SK-N-SH treated with all-trans-retinoic acid at 6 μM for 48 hours (cell line): Measurements from ENCODE around the gene NAMPT.

Experiments
- ATAC-seq: fragments of 200-7000 bp; cut with Tn5 transposase; 3 replicates; pipeline ENCODE4 v1.9.1; 2020; ENCODE audit warnings: mild to moderate bottlenecking, moderate library complexity
- ARNTL ChIP-seq: fragments of 450-650 bp; formaldehyde crosslinking; IDR thresholded peaks from 2 replicates; pipeline ENCODE4 v1.5.0; 2020; ENCODE audit warnings: low read depth, mild to moderate bottlenecking, moderate library complexity, borderline replicate concordance
- BACH2 ChIP-seq: fragments of 250-450 bp; sonication (Bioruptor Pico); IDR thresholded peaks from 2 replicates; pipeline ENCODE4 v1.9.0; 2021; ENCODE audit warnings: mild to moderate bottlenecking, borderline replicate concordance
- CREB5 ChIP-seq: fragments of 250-450 bp; sonication (Bioruptor Pico); IDR thresholded peaks from 2 replicates; pipeline ENCODE4 v1.5.1; 2020; ENCODE audit warnings: low read depth, mild to moderate bottlenecking, moderate library complexity
- CSDC2 ChIP-seq: fragments of 250-450 bp; sonication (Bioruptor Pico); IDR thresholded peaks from 2 replicates; pipeline ENCODE4 v1.5.0; 2020; ENCODE audit warnings: mild to moderate bottlenecking, moderate library complexity
- ESRRG ChIP-seq: fragments of 250-450 bp; sonication (Bioruptor Pico); IDR thresholded peaks from 2 replicates; pipeline ENCODE4 v1.6.1; 2021; ENCODE audit warnings: mild to moderate bottlenecking
- GLIS3 ChIP-seq: fragments of 250-450 bp; sonication (Bioruptor Pico); IDR thresholded peaks from 2 replicates; pipeline ENCODE4 v1.5.0; 2020; ENCODE audit warnings: mild to moderate bottlenecking, moderate library complexity
- ISL1 ChIP-seq: fragments of 250-450 bp; sonication (Bioruptor Pico); IDR thresholded peaks from 2 replicates; pipeline ENCODE4 v2.1.2; 2022; ENCODE audit warnings: mild to moderate bottlenecking, moderate library complexity
- OSR1 ChIP-seq: fragments of 250-450 bp; sonication (Bioruptor Pico); IDR thresholded peaks from 2 replicates; pipeline ENCODE4 v1.8.0; 2022; ENCODE audit warnings: moderate library complexity, mild to moderate bottlenecking, inconsistent platforms
- PPARA ChIP-seq: fragments of 250-450 bp; sonication (Bioruptor Pico); IDR thresholded peaks from 2 replicates; pipeline ENCODE4 v1.5.0; 2020; ENCODE audit warnings: mild to moderate bottlenecking, borderline replicate concordance
- RARB ChIP-seq: fragments of 250-450 bp; sonication (Bioruptor Pico); IDR thresholded peaks from 2 replicates; pipeline ENCODE4 v1.8.0; 2021; ENCODE audit warnings: mild to moderate bottlenecking, moderate library complexity
- SNAI2 ChIP-seq: fragments of 250-450 bp; sonication (Bioruptor Pico); IDR thresholded peaks from 2 replicates; pipeline ENCODE4 v1.5.0; 2020; ENCODE audit warnings: mild to moderate bottlenecking, moderate library complexity
- TCF4 ChIP-seq: fragments of 250-450 bp; sonication (Bioruptor Pico); IDR thresholded peaks from 2 replicates; pipeline ENCODE4 v1.8.0; 2021; ENCODE audit warnings: mild to moderate bottlenecking, moderate library complexity, borderline replicate concordance
- TOX ChIP-seq: fragments of 250-450 bp; sonication (Bioruptor Pico); IDR thresholded peaks from 2 replicates; pipeline ENCODE4 v1.8.0; 2021; ENCODE audit warnings: mild to moderate bottlenecking, moderate library complexity, borderline replicate concordance
- ZFP3 ChIP-seq: fragments of 250-450 bp; sonication (Bioruptor Pico); IDR thresholded peaks from 2 replicates; pipeline ENCODE4 v1.5.0; 2020; ENCODE audit warnings: mild to moderate bottlenecking, moderate library complexity
- ZFP30 ChIP-seq: fragments of 450-650 bp; formaldehyde crosslinking; IDR thresholded peaks from 2 replicates; pipeline ENCODE4 v1.5.0; 2022; ENCODE audit warnings: mild to moderate bottlenecking, moderate library complexity
- ZNF565 ChIP-seq: fragments of 450-650 bp; formaldehyde crosslinking; conservative IDR thresholded peaks from 2 replicates; pipeline ENCODE4 v1.5.0; 2020; ENCODE audit warnings: low read depth, mild to moderate bottlenecking, moderate library complexity
- ZNF70 ChIP-seq: fragments of 450-650 bp; formaldehyde crosslinking; IDR thresholded peaks from 2 replicates; pipeline ENCODE4 v1.5.0; 2020; ENCODE audit warnings: mild to moderate bottlenecking, moderate library complexity
- ZNF8 ChIP-seq: fragments of 450-650 bp; formaldehyde crosslinking; IDR thresholded peaks from 2 replicates; pipeline ENCODE4 v1.5.0; 2020; ENCODE audit warnings: mild to moderate bottlenecking, moderate library complexity
- TF ChIP-seq, protein P1 (sequence below): fragments of 250-450 bp; sonication (Bioruptor Pico); IDR thresholded peaks from 2 replicates; pipeline ENCODE4 v1.5.0; 2020; ENCODE audit warnings: mild to moderate bottlenecking, moderate library complexity
- TF ChIP-seq, protein P2 (sequence below): fragments of 250-450 bp; sonication (Bioruptor Pico); IDR thresholded peaks from 2 replicates; pipeline ENCODE4 v1.8.0; 2020; ENCODE audit warnings: mild to moderate bottlenecking, moderate library complexity, borderline replicate concordance
- TF ChIP-seq, protein P3 (sequence below): fragments of 250-450 bp; sonication (Bioruptor Pico); IDR thresholded peaks from 2 replicates; pipeline ENCODE4 v1.5.1; 2021; ENCODE audit warnings: mild to moderate bottlenecking, moderate library complexity
- TF ChIP-seq, protein P4 (sequence below): fragments of 250-450 bp; sonication (Bioruptor Pico); IDR thresholded peaks from 2 replicates; pipeline ENCODE4 v1.8.0; 2021; ENCODE audit warnings: low read depth, mild to moderate bottlenecking, moderate library complexity, borderline replicate concordance

Gene NAMPT

DNA sequence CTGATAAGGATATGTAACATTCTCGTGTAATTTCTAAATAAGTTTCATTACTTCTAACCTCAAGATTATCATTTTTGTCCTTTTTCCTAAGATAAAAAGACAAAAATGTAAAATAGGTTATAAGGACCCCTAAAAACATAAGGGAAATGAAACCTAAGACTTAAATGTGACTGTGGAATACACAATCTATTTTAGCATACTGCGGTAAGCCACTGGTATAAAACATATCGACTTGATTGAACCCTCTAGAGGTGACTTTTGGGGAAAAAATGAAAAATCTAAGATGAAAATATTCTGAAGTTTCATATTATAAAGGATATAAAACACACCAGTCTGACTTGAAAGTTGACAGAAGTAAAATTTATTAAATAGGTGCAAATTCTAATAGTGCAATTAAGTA is 1.9 kb downstream of the NAMPT start (continued):
- no peak for TF ChIP-seq CREB5 (CRISPR knock-in tag)

DNA sequence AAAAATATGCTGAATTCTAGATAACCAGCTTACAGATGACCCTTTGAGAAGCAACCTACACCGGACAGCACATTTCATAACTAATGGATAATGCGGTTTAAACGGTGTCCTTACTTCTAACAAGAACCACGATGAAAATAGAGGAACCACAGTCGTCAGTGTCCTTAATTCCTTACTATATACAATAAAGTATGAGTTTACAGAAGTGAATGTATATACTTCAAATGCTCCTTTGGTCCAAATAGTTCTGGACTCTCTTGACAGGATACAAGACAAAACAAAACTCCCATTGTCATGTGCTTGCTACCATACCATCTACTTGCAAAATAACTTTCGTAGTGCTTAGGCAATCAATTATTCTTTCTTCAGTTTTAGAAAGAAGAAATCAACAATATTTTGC is 2.4 kb downstream of the NAMPT start:
- no peak for TF ChIP-seq RARB (CRISPR knock-in tag)
- TF ChIP-seq PPARA (CRISPR knock-in tag), result no peak
- TF ChIP-seq ZNF565 (CRISPR knock-in tag), result no peak
- TF ChIP-seq SNAI2 (CRISPR knock-in tag), result no peak
- TF ChIP-seq ISL1 (CRISPR knock-in tag), result no peak
- TF ChIP-seq TOX (CRISPR knock-in tag), result no peak
- no peak for ATAC-seq

- TF ChIP-seq SNAI2 (CRISPR knock-in tag), result no peak
- TF ChIP-seq, protein P1, sequence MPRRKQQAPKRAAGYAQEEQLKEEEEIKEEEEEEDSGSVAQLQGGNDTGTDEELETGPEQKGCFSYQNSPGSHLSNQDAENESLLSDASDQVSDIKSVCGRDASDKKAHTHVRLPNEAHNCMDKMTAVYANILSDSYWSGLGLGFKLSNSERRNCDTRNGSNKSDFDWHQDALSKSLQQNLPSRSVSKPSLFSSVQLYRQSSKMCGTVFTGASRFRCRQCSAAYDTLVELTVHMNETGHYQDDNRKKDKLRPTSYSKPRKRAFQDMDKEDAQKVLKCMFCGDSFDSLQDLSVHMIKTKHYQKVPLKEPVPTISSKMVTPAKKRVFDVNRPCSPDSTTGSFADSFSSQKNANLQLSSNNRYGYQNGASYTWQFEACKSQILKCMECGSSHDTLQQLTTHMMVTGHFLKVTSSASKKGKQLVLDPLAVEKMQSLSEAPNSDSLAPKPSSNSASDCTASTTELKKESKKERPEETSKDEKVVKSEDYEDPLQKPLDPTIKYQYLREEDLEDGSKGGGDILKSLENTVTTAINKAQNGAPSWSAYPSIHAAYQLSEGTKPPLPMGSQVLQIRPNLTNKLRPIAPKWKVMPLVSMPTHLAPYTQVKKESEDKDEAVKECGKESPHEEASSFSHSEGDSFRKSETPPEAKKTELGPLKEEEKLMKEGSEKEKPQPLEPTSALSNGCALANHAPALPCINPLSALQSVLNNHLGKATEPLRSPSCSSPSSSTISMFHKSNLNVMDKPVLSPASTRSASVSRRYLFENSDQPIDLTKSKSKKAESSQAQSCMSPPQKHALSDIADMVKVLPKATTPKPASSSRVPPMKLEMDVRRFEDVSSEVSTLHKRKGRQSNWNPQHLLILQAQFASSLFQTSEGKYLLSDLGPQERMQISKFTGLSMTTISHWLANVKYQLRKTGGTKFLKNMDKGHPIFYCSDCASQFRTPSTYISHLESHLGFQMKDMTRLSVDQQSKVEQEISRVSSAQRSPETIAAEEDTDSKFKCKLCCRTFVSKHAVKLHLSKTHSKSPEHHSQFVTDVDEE (CRISPR knock-in tag), result no peak
- no peak for TF ChIP-seq TCF4 (CRISPR knock-in tag)
- no peak for TF ChIP-seq ZNF70 (CRISPR knock-in tag)
- no peak for TF ChIP-seq ZFP30 (CRISPR knock-in tag)
- TF ChIP-seq PPARA (CRISPR knock-in tag), result no peak
- TF ChIP-seq ZNF565 (CRISPR knock-in tag), result no peak
- TF ChIP-seq ZNF8 (CRISPR knock-in tag), result no peak
- TF ChIP-seq, protein P2, sequence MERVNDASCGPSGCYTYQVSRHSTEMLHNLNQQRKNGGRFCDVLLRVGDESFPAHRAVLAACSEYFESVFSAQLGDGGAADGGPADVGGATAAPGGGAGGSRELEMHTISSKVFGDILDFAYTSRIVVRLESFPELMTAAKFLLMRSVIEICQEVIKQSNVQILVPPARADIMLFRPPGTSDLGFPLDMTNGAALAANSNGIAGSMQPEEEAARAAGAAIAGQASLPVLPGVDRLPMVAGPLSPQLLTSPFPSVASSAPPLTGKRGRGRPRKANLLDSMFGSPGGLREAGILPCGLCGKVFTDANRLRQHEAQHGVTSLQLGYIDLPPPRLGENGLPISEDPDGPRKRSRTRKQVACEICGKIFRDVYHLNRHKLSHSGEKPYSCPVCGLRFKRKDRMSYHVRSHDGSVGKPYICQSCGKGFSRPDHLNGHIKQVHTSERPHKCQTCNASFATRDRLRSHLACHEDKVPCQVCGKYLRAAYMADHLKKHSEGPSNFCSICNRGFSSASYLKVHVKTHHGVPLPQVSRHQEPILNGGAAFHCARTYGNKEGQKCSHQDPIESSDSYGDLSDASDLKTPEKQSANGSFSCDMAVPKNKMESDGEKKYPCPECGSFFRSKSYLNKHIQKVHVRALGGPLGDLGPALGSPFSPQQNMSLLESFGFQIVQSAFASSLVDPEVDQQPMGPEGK (CRISPR knock-in tag), result no peak
- TF ChIP-seq, protein P3, sequence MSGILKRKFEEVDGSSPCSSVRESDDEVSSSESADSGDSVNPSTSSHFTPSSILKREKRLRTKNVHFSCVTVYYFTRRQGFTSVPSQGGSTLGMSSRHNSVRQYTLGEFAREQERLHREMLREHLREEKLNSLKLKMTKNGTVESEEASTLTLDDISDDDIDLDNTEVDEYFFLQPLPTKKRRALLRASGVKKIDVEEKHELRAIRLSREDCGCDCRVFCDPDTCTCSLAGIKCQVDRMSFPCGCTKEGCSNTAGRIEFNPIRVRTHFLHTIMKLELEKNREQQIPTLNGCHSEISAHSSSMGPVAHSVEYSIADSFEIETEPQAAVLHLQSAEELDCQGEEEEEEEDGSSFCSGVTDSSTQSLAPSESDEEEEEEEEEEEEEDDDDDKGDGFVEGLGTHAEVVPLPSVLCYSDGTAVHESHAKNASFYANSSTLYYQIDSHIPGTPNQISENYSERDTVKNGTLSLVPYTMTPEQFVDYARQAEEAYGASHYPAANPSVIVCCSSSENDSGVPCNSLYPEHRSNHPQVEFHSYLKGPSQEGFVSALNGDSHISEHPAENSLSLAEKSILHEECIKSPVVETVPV (CRISPR knock-in tag), result no peak
- TF ChIP-seq GLIS3 (CRISPR knock-in tag), result no peak
- TF ChIP-seq ZFP3 (CRISPR knock-in tag), result no peak
- TF ChIP-seq OSR1 (CRISPR knock-in tag), result no peak
- no peak for TF ChIP-seq ESRRG (CRISPR knock-in tag)
- TF ChIP-seq CSDC2, result no peak
- no peak for TF ChIP-seq ISL1 (CRISPR knock-in tag)
- no peak for TF ChIP-seq BACH2 (CRISPR knock-in tag)
- TF ChIP-seq TOX (CRISPR knock-in tag), result no peak
- TF ChIP-seq, protein P4, sequence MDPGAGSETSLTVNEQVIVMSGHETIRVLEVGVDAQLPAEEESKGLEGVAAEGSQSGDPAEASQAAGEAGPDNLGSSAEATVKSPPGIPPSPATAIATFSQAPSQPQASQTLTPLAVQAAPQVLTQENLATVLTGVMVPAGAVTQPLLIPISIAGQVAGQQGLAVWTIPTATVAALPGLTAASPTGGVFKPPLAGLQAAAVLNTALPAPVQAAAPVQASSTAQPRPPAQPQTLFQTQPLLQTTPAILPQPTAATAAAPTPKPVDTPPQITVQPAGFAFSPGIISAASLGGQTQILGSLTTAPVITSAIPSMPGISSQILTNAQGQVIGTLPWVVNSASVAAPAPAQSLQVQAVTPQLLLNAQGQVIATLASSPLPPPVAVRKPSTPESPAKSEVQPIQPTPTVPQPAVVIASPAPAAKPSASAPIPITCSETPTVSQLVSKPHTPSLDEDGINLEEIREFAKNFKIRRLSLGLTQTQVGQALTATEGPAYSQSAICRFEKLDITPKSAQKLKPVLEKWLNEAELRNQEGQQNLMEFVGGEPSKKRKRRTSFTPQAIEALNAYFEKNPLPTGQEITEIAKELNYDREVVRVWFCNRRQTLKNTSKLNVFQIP (CRISPR knock-in tag), result no peak
- no peak for TF ChIP-seq ARNTL (CRISPR knock-in tag)
- no peak for ATAC-seq
These were observed 3.0 kb downstream of the NAMPT start for GRCh38 chr7:106281585-106282318.
